Fibroblast of skin of back (primary cell): ENCODE data around the gene TPX2.

ENCODE experiments used
- DNase-seq: peaks from one replicate; pipeline ENCODE4 v3.0.0-alpha.2; 2013

Gene TPX2

DNA sequence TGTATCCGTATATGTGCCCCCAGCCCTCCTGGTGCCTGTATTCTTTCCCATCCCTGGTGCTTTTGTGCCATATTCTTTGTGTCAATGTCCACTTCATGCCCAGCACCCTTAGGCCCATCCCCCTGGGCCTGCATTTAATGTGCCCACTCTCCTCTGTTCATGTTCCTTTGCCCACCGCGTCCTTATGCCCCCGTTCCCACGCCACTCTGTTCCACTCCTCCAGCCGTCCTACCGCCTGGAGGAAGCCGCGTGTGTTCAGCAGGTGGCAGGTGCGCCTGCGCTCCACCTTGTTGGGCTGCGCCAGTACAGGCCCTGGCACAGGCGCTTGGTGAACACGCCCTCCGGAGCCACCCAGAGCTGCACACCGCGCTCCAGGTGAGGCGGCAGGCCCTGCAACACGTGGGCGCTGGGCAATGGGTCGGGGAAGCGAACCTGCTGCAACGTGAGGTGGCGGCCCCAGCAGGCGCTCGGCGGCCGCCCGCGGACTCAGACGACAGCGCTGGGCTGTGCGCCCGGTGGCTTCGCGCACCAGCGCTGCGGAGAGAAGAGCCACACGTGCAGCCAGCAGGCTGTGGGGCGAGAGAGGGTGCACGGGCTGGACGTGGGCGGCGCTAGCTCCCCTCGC, 110.3 kb downstream of the TPX2 start:
- no peak for DNase-seq
